ENCODE measurements around the gene SHISA6.

- TF ChIP-seq CTCF (IDR thresholded peaks at IDR 0.05) (no peak), POLR2A (IDR thresholded peaks at IDR 0.05) (no peak)
Observed at GRCh38 chr17:11506635-11507034, 265.6 kb downstream of the SHISA6 start.

All from heart left ventricle (tissue), 13 donors.